Medulla oblongata (tissue), 1 donor: ENCODE results near the gene ARID3C.

Source experiments
- DNase-seq: peaks from one replicate; pipeline ENCODE4 v3.0.0-alpha.2; 2015; ENCODE audit errors: extremely low spot score

Gene ARID3C

GRCh38 chr9:34627716-34628655 lies 880 bp downstream of the ARID3C start:
- DNase-seq, result no peak

DNA sequence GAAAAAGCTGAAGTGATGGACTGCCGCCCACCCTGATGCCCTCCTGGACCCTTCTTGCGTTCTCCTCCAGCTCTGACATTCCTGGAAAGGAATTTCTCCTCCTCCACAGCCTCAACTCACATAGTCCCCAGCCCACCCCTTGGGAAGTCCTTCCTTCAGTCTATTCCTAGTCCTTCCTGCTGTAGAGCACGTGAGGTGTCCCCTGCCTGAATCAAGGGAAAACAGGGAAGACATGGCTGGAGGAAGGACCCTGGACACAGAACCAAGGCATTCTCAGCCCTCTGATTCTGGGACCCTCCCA lies 3.7 kb downstream of the ARID3C start:
- DNase-seq, result no peak

DNA sequence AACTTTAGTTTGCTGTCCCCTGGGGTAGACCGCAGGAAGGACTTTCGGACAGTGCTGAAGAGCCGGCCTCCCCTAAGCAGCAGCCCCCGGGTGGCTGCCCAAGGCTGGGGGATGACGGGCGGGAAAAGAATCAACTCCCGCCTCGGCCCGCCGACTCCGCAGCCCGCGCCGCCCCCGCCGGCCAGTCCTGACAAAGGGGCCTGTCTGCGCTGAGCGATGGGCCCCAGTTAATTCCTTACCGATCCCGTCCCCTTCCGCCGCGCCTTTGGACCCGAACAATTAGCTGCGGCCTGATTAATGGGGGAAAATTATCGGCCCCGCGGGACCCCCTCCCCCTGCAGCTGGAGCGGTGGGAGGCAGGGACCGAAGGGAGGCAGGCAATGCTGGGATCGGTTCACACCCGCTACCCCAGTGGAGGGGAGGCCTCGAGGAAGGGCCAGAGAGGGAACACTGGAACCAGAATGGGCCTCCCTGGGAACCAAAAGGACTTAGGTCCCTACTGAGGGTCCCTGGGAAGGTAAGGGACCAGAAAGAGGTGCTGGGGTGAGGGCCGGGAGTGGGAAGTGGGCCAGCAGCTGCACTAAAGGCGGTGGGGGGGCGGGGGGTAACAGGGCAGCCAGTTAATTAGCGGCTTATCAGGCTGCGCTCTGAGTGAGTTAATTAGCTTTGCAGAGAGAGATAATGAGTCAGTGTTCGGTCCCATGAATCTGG lies 4.2 kb downstream of the ARID3C start:
- DNase-seq, result no peak

DNA sequence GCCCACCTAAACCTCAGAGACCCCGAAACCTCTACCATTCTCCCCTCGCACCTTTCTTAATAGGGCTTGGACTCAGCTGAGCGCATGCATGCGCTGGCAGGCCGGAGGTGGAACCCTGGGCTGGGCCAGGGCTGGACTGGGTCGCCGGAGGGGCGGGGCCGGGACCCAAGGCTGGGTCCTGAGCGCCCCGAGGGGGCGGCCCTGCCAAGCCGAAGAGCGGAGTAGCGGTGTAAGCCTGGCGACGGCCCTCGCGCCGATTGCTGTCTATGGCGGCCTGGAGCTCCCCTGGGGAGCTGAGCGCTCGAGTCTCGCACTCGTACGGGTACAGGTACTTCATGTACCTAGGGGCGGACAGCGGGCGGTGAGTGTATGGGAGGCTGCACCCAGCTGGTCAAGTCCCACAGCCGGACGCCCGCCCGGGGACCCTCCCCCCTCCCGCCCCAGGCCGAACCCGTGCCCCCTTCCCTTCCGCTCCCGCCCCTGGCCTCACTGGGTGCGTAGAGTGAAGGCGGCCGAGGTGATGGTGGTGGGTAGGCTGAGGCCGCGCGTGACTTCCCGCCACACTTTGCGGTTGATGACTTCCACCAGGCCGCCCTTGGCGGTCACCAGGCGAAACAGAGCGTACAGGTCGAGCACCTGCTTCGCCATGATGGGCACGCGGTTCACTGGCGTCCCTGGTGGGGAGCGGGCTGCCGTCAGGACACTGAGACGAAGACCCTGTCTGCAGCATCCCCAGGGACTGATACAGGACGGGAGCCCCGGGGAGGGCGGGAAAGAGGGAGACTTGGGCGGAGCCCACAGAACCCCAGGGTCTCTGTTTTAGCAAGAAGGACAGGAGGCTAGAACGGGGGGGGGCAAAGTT lies 5.3 kb downstream of the ARID3C start:
- DNase-seq, result no peak

DNA sequence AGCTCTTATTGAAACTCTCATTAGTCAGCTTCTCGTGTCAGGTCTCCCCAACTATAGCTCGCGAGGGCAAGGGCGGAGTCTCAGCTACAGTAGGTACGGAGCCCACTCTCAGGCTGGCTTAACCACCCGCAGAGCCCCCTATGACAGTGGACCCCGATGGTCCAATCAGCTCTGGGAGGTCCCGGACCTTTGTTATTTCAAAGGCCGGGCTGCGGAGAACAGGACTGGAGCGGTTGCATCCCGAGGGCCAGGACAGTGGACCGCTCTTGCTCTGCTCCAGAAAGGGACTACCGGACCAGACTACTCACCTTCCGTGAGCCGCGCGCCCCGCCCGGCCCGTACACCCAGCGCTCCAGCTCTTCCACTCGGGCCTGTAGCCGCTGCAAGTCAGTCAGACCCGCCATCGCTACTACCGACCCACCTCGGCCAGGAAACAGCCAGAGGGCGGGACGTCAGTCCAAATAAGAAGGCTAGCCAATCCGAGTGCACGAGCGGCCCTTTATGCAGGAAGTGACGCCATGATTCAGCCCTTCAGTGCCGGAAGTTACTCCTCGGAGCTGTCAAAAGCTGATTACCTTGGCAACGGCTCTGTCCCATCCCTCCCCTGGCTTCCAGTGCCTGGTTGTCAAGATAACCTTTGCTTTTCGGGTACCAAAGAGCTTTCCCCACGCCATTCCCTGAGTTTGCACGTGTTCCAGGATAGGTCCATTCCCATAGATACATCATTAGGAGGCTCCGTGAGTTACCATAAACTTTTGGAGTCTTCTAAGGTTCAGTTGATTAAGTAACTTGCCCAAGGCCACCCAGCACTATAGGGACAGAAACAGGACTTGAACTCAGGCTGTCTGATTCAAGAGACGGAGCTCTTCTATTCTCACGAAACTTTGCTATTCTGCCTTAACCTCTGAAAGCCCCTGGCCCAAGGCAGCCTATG lies 8.5 kb downstream of the ARID3C start, which contains the start of gene DCTN3:
Gene DCTN3 (minus strand): TSS at position 435 of the 934 bp plus-strand sequence. CDS start 31 bp downstream, at position 404.
- peak; percentile 97 for DNase-seq

DNA sequence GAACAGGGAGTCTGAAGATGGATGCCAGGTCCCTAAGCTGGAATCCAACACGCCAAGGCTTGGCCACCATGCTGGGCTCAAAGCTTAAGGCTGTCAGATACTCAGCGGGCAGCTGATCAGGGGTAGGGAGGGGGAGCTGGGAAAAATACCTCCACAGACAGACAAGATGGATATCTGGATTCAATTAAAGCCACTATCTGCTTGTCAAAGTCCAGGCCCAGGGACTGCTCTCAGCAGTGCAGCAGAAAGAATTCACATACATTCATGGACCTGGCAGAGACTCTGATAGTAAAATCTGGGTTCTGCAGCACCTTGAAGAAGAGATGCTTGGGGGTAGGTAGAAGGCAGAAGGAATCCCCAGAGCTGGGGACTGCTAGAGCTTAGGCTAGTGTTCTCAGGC lies 13.7 kb downstream of the ARID3C start:
- no peak for DNase-seq

- DNase-seq, result peak; percentile 94
These were observed 16.0 kb downstream of the ARID3C start for GRCh38 chr9:34612788-34613390.

GRCh38 chr9:34611811-34612787 lies 16.8 kb downstream of the ARID3C start, which contains the start of gene RPP25L:
Gene RPP25L (minus strand): TSS chr9:34612097. CDS start chr9:34611296, 801 bp downstream.
- DNase-seq, result peak; percentile 94

- peak; percentile 18 for DNase-seq
These were observed 17.5 kb downstream of the ARID3C start for GRCh38 chr9:34611251-34611810.

- DNase-seq, result no peak
These were observed 18.2 kb downstream of the ARID3C start for GRCh38 chr9:34610434-34611206.

DNA sequence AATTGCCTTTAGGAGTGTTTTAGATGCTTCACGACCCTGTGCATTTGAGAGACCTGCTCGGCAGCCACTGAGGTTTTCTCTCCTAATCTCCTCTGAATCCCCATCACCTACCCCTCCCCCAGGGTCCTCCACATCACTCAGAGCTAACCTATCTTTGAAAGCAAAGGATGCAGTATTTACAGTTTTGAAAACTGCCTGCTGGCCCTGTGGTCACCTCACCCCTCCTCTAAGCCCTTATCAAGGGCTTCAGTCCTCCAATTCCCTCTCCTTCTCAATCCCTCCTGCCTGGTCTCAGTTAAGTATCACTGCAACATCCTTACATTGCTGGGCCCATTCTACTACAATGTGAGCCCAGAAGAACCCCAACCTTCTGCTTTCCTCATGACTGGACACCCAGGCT lies 21.5 kb downstream of the ARID3C start:
- DNase-seq, result no peak

- DNase-seq, result no peak
These were observed 22.0 kb downstream of the ARID3C start for GRCh38 chr9:34606905-34607304.

DNA sequence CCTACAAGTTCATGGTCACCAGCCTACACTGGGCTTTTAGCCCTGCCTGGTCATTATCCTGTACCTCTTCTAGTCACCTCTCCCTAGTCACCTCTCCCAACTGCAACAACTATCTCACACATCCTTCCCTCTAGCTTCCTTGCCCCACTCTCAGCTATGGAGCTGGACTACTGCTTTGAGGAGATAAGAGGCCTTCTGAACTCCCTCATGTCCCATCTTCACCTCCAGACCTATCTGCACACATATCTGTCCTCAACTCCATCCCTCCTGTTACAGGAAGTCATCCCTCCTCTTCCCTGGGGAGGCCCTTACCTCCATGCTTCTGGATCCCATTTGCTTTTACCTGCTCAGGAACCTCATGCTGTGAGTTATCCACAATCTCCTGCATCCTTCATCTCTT lies 22.7 kb downstream of the ARID3C start:
- no peak for DNase-seq

DNA sequence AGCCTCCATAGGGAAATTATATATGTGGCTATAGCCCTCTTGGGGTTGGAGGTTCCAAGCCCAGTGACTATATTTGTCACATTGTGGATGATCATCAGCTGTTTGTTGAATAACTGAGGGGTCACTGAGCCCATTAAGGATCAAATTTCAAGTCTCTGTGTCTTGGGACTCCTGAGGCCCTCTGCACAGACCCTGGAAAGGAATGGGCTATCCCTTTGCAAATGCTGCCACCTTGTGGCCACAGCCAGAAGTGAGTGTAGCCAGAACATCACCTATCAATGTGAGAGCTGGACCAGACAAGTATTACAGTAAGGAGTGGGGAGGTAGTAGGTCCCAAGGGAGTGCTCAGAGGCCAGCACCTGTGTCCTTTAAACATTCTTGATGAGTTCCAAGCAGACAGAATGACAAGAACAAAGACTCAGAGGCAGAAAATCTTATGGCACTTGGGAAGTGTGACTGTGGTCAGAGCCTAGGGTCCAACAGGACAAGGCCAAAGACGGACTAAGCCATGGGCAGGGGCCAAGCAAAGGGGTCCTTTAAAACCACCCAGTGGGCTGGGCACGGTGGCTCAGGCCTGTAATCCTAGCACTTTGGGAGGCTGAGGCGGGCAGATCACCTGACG lies 25.1 kb downstream of the ARID3C start:
- peak; percentile 92 for DNase-seq

- DNase-seq, result no peak
These were observed 26.8 kb downstream of the ARID3C start for GRCh38 chr9:34601937-34602573.

DNA sequence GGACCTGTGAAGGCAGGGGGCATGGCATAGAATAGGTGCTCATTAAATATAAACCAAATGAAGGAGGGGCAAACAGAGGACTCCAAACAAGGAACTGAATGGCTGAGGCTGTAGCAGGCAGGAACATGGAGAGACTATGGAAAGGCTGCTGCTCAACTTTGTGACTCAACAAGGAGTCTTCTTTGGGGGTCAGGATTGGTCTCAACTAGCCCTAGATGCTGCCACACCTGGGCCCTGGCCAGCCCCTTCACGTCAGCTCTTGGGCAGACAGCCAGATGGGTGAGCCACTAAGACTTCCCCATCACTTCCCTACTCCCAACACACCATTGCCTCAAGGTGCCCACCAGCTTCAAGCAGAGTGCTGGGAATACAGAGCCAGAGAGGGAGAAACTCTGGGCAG lies 28.0 kb downstream of the ARID3C start:
- DNase-seq, result no peak

GRCh38 chr9:34599546-34599945 lies 29.3 kb downstream of the ARID3C start:
- DNase-seq, result no peak
